HG03521 (cell line): ENCODE results near the gene MAPK1IP1L.
"Not testable (repeated sequence)": the region's sequence is repeated elsewhere in the genome, so short reads cannot be mapped to it uniquely, and the experiment has no call there.

Experiments used
- ATAC-seq: cut with Tn5 transposase; IDR thresholded peaks from one replicate; pipeline ENCODE4 v1.9.1; 2021; ENCODE audit warnings: mild to moderate bottlenecking, moderate library complexity; ENCODE audit not compliant: unreplicated experiment

MAPK1IP1L gene

DNA sequence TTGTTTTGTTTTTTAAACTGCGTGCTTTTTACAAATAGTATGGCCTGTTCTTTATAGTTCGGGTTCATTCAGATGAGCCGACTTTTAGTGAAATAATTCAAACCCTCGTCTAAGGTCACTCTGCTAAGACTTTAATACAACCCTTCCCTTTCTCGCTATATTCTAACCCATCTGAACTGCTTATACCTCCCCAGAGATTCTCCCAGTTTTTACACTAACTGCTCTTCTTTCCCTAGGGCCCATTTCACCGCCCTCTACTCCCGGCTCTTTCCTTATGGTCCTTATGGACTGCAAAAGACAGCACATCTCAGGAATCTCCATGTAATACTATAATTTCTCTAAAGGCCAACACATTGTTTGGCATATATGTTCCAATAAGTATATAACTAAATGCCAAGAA lies 2.1 kb downstream of the MAPK1IP1L start:
- no peak for ATAC-seq

DNA sequence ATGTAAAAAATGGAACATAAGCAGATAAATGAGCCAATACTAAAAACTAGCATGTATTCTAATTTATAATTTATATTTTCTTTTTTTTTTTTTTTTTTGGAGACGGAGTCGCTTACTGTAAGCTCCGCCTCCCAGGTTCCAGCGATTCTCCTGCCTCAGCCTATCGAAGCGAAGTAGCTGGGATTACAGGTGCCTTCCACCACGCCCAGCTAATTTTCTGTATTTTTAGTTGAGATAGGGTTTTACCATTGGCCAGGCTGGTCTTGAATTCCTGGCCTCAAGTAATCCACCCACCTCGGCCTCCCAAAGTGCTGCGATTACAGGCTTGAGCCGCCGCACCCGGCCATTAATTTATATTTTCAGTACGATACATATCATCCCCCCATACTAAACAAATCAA lies 2.7 kb downstream of the MAPK1IP1L start:
- ATAC-seq, result no peak

- no peak for ATAC-seq
Observed at GRCh38 chr14:55057919-55058318, 6.5 kb downstream of the MAPK1IP1L start.

DNA sequence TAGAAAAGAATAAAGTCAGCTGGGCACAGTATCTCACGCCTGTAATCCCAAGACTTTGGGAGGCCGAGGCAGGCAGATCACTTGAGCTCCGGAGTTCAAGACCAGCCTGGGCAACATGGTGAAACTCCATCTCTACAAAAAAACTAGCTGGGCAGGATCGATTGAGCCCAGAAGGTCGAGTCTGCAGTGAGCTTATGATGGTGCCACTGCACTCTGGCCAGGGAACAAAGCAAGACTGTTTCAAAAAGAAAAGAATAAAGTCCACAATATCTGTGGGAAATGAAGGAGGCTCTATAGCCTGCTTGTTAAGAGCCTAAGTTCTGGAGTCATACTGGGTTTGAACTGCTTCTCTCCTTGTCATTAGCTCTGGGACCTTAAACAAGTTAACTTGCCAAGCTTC lies 7.9 kb downstream of the MAPK1IP1L start:
- no peak for ATAC-seq

GRCh38 chr14:55062517-55063351 lies 11.3 kb downstream of the MAPK1IP1L start:
- no peak for ATAC-seq

- ATAC-seq, result not testable (repeated sequence)
Observed at GRCh38 chr14:55064896-55065295, 13.4 kb downstream of the MAPK1IP1L start.

- ATAC-seq, result no peak
Observed at GRCh38 chr14:55065411-55065810, 14.0 kb downstream of the MAPK1IP1L start.

- ATAC-seq, result no peak
Observed at GRCh38 chr14:55066223-55066622, 14.8 kb downstream of the MAPK1IP1L start.

DNA sequence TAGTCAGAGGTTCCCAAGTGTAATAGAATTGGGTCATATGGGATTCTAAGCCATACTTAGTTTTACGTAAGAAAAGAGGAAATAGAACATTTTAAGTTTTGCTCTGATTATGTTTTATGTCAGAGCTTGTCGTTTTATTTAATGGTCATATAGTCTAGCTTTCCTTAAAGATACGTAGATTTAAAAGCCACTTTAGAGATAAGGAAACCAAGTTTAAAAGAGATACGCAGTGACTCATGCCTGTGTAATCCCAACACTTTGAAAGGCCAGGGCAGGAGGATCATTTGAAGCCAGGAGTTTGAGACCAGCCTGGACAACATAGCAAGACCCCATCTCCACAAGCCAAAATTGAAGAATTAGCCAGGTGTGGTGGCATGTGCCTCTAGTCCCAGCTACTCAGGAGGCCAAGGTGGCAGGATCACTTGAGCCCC lies 19.5 kb downstream of the MAPK1IP1L start:
- no peak for ATAC-seq

DNA sequence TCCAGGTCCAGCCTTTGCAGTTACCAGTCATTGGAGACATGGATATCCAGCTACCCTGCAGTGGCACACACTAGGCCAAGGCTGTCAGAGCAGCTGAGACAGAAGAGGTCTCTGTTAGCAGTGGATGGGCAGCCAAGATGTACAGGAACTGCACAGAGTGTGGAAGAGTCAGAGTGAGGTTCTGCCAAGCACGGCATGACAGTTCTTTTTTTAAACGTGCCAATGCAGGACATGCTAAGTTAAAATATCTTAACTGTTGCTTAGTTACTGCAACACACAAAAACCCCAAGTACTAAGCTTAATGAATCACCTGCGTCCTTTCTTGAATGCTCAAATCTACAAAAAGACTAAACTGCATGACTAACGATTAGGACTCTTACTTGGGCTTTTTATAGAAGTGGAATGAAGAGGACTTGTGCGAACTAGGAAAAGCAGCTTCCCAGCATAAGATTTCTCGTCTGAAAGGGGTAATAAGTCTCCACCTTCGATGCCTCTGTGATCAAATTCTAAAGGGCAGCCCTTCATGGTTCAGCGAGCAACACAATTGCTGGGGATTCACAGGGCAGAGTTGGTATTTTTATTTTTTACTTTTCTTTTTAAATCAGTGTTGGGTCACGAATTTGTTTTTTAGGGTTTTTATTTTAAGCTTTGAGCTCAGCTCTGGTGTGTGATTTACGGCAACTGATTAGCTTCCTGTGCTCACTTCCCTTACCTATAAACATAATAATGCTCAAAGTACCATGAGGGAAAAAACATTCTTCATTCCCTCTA lies 20.6 kb downstream of the MAPK1IP1L start:
- peak; percentile 35 for ATAC-seq

DNA sequence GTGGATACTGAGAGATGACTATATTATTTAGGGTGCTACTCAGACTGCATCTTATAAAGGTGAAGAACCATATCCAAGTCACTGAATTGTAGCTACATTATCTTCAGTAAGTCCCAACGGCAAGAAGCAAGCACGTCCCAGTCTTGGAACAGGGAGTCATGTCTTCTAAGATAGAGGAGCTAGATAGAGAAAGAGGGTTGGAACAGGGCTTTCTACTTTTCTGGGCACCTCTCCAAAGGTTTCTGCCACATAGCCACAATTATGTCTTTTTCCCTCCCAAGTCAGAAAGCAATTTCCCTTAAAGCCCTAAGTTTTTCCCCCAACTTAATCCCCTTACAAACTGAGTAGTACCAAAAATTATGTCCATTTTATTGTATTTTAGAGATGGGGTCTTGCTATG lies 22.4 kb downstream of the MAPK1IP1L start:
- ATAC-seq, result no peak

DNA sequence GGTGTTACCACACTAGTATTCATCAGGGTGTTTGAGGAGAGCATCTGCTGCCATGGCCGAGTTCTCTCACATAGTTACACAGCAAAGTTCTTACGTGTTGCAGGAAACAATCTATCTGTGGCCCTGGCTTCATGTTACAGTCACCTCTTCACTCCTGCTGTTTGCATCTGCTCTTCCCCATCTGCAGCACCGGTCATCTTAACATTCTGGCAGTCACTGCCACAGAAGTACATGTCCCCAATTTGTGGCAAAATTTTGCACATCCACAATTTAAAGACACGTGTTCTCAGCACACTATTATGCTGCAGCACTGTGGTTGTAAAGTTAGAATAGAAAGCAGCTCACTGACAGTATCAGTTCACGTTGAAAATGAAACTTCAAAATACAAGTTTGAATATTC lies 23.2 kb downstream of the MAPK1IP1L start:
- peak; percentile 49 for ATAC-seq

- ATAC-seq, result no peak
Observed at GRCh38 chr14:55075628-55076175, 24.3 kb downstream of the MAPK1IP1L start.

DNA sequence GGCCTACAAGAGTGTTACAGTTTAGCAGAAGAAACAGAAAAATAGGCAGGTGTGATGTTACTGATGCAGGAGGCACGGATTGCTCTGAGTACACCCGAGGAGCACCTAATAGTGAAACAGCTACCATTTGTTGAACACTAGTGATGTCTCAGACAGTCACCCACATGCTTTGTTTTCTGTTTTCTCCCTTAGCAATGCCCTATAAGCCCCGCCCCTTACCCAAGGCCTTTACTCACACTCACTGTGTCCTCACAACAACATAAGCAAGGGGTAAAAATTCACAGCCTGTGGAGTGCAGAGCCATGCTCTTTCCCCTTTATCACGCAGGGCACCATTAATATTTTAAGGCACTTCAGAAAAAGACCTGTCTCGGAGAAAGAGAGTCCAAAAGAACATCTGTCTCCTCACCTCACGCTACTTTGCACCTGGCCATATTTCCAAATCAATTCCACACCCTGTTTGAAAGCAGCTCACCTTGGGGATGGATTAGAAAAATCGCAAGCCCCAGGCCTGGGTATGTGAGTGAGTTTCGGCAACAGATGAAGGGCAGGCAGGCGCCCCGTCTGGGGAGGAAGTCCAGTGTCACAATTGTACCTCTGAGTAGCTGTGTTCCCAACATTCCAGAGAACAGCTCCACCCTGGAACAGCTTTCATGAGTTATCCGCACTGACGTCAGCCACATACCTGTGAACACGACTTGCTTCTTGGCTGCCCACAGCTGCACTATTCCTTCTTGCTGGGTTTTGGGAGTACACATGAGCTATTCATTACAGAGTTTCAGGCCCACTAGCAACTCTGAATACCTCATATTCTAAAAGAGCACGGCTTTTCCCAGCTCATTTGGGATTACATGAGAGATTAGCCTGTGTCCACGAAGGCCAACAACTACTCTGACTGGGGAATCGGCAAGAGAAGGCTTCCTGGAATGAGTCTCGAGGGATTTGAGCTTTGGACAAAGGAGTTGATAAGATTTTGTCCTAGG lies 26.0 kb downstream of the MAPK1IP1L start:
- peak; percentile 37 for ATAC-seq

DNA sequence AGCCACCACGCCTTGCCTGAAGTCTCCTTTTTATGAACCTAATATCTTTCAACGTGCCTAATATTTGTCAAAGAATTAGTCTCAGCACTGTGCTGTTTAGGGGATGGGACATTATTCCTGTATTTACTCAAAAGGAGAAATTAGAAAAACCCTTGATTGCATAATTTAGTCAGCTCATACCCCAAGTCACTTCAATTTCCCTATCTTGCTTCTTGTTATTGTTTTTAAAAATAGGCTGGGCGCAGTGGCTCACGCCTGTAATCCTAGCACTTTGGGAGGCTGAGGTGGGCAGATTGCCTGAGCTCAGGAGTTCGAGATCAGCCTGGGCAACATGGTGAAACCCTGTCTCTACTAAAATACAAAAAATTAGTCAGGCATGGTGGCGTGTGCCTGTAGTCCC lies 28.5 kb downstream of the MAPK1IP1L start:
- not testable (repeated sequence) for ATAC-seq

- ATAC-seq, result no peak
Observed at GRCh38 chr14:55084401-55085059, 33.1 kb downstream of the MAPK1IP1L start.

DNA sequence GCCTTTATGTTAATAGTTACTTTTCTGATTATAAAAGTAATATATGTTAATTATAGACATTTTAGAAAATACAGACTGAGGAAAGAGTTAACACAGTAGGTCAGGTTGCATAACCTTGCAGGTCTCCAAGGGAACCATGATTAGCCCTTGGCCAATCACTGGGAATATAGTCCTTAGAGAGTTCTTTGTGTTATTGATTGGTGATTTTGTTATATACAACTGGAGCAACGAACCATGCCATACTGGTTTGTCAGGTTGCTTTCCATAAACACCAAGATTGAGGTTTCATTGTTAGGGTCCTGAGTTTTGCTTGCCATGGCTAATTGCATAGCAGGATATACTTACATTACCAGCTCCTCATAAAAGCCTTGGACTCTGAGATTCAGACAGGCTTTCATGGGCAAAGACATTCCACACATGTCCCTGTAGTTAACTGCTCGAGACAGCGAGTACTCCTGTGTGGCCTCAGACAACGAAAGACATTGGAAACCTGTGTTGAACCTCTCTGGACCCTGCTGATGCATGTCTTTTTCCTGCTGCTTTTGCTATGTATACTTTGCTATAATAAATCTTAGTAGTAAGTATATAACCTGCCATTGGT lies 33.7 kb downstream of the MAPK1IP1L start:
- ATAC-seq, result no peak

GRCh38 chr14:55086938-55087337 lies 35.5 kb downstream of the MAPK1IP1L start:
- ATAC-seq, result no peak

DNA sequence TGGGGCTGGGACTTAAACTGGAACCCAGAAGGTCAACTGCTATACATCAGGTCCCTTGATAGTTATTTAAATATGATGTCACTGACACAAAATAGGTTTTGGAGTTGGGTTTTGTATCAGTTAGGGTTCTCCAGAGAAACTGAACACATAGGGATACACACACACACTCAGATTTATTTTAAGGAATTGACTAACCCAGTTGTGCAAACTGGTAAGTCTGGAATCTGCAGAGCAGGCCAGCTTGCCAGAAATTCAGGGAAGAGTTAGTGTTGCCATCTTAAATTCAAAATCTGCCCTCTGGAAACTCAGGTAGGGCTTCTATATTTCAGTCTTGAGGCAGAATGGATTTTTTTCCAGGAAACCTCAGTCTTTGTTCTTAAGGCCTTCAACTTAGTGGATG lies 36.9 kb downstream of the MAPK1IP1L start:
- no peak for ATAC-seq

GRCh38 chr14:55092341-55092740 lies 40.9 kb downstream of the MAPK1IP1L start:
- no peak for ATAC-seq
